Stimulated activated CD8-positive, alpha-beta memory T cell treated with anti-CD3 and anti-CD28 coated beads, Interleukin-2, amount 100 ng/mL, for 48 hours (primary cell): ENCODE data around the gene DTNB.
"Not testable (repeated sequence)": the region's sequence is repeated elsewhere in the genome, so short reads cannot be mapped to it uniquely, and the experiment has no call there.

Experiments
- DNase-seq, 2 donors: peaks; one replicate each; pipeline ENCODE4 v3.0.0-alpha.2; 2020; ENCODE audit warnings: low read depth in 2 of 2

DTNB gene

GRCh38 chr2:25544445-25544844 is 128.9 kb downstream of the DTNB start:
- DNase-seq, result no peak

DNA sequence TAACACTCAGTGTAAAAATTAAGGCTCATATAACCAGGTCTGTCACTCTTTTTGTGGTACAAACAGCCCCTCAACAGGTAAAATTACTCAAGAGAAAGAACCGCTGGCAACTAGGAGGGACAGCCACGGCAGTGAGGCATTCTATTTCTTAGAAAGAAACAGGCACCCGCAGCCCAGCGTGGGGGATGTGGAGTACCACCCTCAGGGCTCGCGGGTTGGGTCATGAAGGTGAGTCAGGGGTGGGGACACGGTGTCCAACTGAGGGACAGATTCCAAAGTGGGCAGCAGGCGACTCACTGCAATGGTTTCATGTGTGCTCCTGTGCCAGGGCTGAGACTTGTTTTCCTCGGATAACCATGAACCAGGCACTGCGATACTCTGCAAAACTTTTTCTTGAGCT is 129.4 kb downstream of the DTNB start:
- DNase-seq, result no peak

- no peak for DNase-seq
Measured at GRCh38 chr2:25541378-25541777, 132.0 kb downstream of the DTNB start.

DNA sequence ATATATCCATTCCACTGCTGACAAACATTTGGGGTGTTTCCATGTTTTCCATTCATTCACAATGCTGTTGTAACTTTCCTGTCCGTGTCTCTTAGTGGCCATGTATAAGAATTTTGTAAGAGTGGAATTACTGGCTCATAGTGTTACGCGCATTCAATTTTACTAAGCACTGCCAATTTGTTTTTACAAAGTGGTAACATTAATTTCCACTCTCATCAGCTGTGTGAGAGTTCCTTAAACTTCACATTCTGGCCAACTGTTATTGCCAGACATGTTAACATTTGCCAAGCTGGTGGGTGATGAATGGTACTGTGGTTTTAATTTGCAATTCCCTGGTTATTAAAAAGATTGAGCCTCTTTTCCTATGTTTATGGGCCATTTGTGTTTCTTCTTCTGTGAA is 134.2 kb downstream of the DTNB start:
- no peak for DNase-seq

DNA sequence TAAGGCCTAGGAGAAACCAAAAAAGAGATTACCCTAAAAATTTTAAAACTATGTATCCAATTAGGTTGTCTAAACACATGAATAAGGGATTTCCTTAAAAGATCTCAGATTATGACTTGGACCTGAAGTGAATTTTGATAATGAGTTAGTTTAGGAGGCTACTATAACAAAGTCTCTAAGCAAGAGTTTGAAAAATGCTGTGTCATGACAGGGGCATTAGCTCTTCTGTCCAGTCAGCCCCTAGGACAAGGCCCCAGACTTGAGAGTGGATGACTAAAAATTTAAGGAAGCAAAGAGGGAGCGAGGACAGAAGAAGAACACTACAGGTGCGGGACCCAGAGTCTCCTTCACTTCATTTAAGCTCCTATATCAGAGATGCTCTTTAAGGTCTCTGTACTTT is 135.9 kb downstream of the DTNB start:
- DNase-seq, result no peak

- not testable (repeated sequence) for DNase-seq
Measured at GRCh38 chr2:25535411-25536289, 137.7 kb downstream of the DTNB start.

DNA sequence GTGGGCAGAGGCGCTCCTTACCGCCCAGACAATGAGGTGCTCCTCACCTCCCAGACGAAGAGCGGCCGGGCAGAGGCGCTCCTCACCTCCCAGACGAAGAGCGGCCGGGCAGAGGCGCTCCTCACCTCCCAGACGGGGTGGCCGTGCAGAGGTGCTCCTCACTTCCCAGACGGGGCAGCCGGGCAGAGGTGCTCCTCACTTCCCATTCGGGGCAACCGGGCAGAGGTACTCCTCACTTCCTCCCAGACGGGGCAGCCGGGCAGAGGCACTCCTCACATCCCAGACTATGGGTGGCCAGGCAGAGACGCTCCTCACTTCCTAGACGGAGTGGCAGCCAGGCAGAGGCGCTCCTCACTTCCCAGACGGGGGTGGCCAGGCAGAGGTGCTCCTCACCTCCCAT is 138.4 kb downstream of the DTNB start:
- not testable (repeated sequence) for DNase-seq

DNA sequence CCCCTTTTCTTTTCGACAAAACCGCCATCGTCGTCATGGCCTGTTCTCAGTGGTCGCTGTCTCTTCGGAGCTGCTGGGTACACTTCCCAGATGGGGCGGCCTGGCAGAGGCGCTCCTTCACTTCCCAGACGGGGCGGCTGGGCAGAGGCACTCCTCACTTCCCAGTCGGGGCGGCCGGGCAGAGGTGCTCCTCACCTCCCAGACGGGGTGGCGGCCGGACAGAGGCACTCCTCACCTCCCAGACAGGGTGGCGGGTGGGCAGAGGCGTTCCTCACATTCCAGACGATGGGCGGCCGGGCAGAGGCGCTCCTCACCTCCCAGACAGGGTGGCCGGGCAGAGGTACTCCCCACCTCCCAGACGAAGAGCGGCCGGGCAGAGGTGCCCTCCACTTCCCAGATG is 138.9 kb downstream of the DTNB start:
- no peak for DNase-seq

DNA sequence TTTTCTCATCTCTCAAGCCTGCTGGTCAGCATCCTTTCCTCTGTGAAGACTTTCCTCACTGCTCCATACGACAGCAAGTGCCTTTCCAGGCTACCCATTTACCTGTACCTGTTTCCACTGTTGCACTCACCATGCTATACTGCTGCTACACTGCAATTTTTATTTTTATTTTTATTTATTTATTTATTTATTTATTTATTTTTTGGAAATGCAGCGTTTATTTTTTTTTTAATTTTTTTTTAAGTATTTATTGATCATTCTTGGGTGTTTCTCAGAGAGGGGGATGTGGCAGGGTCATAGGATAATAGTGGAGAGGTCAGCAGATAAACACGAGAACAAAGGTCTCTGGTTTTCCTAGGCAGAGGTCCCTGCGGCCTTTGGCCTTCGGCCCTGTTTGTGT is 139.6 kb downstream of the DTNB start:
- not testable (repeated sequence) for DNase-seq

GRCh38 chr2:25532521-25532920 is 140.9 kb downstream of the DTNB start:
- no peak for DNase-seq

GRCh38 chr2:25529034-25529433 is 144.3 kb downstream of the DTNB start:
- no peak for DNase-seq

DNA sequence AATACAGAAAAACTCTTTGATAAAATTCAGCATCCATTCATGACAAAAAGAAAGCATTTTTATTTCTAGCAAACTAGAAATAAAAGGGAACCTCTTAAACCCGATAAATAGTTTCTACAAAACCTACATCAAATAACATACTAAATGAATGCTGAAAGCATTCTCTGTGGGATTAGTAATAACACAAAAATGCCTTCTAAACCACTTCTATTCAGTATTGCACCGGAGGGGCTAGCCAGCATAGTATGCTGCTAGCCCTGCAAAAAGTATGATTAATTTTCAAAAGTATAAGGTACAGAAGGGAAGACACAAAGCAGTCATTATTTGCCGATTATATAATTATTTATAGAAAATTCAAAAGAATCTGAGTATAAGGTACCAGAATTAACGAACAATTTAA is 145.2 kb downstream of the DTNB start:
- DNase-seq, result no peak

- no peak for DNase-seq
Measured at GRCh38 chr2:25524507-25524906, 148.9 kb downstream of the DTNB start.

GRCh38 chr2:25523060-25523459 is 150.3 kb downstream of the DTNB start:
- DNase-seq, result no peak

GRCh38 chr2:25521665-25522387 is 151.6 kb downstream of the DTNB start:
- no peak for DNase-seq

DNA sequence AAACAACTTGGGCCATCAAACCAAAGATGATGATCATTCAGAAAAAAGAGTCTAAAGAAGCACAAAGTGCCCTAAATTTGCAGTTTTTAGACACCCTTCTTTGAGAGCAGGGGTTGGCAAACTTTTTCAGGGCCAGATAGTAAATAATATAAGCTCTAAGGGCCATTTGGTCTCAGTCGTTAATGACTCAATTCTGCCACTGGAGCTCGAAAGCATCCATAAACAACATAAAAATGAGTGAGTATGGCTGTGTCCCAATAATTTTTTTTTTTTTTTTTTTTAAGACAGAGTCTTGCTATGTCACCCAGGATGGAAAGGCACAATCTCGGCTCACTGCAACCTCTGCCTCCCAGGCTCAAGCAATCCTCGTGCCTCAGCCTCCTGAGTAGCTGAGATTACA is 152.3 kb downstream of the DTNB start:
- no peak for DNase-seq

GRCh38 chr2:25517701-25518100 is 155.7 kb downstream of the DTNB start:
- no peak for DNase-seq

DNA sequence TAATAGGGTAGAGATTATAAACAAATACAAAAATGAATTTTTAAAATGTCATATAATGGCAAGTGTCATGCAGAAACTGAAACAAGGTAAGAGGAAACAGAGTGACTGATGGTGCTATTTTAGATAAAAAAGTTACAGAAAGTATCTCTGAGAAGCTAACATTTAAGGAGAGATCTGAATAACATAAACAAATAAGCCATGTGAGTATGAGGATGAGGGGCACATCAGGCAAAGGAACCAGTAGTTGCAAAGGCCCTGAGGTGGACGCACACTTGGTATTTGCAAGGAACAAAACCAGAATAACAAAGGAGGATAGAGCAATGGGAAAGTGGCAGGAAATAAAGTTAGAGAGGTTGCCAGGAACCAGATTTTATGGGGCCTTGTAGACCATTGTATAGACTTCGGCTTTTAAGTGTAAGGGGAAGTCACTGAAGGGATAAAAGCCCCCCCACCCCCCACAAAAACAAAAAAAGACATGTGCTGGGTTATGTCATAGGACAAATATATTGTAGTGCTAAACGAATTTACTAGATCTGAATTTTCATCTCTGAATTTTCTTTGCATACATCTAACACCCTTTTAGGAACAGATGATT is 159.2 kb downstream of the DTNB start:
- DNase-seq, result no peak

DNA sequence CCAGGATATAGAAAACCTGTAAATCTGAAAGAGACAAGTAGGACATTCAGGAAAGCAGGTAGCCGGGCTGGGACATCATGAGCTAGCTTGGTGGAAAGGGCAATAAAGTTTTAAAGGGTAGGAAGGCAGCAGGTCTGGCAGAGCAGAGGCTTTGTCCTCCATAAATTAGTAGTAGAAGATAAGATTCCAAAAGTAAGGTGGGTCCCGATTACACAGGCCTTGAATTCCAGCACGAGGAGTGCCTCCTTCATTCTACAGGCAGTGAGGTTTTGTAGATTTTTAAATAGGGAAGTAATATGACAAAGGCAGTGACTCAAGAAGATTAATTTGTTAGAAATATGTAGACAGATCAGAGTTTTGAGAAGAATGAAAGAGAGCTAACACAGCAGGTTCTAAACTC is 160.7 kb downstream of the DTNB start:
- no peak for DNase-seq

DNA sequence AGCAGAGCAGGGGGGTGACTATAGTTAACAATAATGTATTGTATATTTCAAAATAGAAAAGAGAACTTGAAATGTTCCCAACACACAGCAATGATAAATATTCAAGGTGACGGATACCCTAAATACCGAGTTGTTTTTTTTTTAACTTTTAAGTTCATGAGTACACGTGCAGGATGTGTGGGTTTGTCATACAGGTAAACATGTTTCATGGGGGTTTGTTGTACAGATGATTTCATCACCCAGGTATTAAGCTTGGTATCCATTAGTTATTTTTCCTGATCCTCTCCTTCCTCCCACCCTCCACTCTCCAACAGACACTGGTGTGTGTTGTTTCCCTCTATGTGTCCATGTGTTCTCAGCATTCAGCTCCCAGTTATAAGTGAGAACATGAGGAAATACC is 167.2 kb downstream of the DTNB start:
- no peak for DNase-seq

- no peak for DNase-seq
Measured at GRCh38 chr2:25505622-25506021, 167.8 kb downstream of the DTNB start.

DNA sequence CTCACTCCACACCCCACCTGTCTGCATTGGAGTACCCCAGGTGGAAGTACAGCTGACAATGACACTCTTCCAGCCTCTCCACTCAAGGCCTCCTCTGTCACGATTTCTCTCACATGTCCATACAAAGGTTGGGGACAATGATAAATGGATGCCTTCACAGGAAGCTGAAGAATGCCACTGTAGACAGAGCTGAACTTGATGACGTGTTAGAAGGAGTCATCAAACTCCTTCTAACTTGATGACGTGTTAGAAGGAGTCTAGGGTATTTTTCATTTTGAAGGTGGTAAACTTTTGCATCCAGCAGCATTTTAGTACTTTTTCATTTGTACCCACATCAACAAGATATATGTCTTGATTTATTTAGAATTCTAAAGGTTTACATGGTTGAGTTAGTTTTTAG is 168.2 kb downstream of the DTNB start:
- DNase-seq, result no peak

- no peak for DNase-seq
Measured at GRCh38 chr2:25504266-25504665, 169.1 kb downstream of the DTNB start.
